ENCODE measurements around the gene SSBP3.

SSBP3 gene

GRCh38 chr1:54191525-54191924, 214.7 kb downstream of the SSBP3 start:
- DNase-seq (ENCODE audit: low read depth) = no peak
- Histone ChIP-seq H3K4me1 (ENCODE audit: control insufficient read depth, insufficient read depth, low read length) (no peaks in the 10 kb centered on the region), H3K9ac (ENCODE audit: low read length) (no peak overlapping the region), H3K9me3 (ENCODE audit: control insufficient read depth, low read length) (no peaks in the 10 kb centered on the region), H3K4me3 (ENCODE audit: low read length) (no peak overlapping the region), H3K36me3 (ENCODE audit: control insufficient read depth, insufficient read depth, low read length, severe bottlenecking) (peaks cover 8% of the 10 kb centered on the region), H3K27me3 (replicated peaks; ENCODE audit: control insufficient read depth, insufficient read depth, low read length) (no peaks in the 10 kb centered on the region)

GRCh38 chr1:54190526-54190925, 215.7 kb downstream of the SSBP3 start:
- Histone ChIP-seq H3K36me3 (ENCODE audit: control insufficient read depth, insufficient read depth, low read length, severe bottlenecking) (peaks cover 7% of the 10 kb centered on the region), H3K4me3 (ENCODE audit: low read length) (no peak overlapping the region), H3K9ac (ENCODE audit: low read length) (no peak overlapping the region), H3K4me1 (ENCODE audit: control insufficient read depth, insufficient read depth, low read length) (no peaks in the 10 kb centered on the region), H3K9me3 (ENCODE audit: control insufficient read depth, low read length) (no peaks in the 10 kb centered on the region), H3K27me3 (replicated peaks; ENCODE audit: control insufficient read depth, insufficient read depth, low read length) (no peaks in the 10 kb centered on the region)
- DNase-seq (ENCODE audit: low read depth) = no peak

GRCh38 chr1:54188291-54188690, 217.9 kb downstream of the SSBP3 start:
- H3K4me3 ChIP-seq (ENCODE audit: low read length) = no peak overlapping the region
- H3K9ac ChIP-seq (ENCODE audit: low read length) = no peak overlapping the region
- no peaks in the 10 kb centered on the region for H3K9me3 ChIP-seq (ENCODE audit: control insufficient read depth, low read length)
- H3K36me3 ChIP-seq (ENCODE audit: control insufficient read depth, insufficient read depth, low read length, severe bottlenecking) = no peaks in the 10 kb centered on the region
- no peaks in the 10 kb centered on the region for H3K27me3 ChIP-seq (replicated peaks; ENCODE audit: control insufficient read depth, insufficient read depth, low read length)
- no peaks in the 10 kb centered on the region for H3K4me1 ChIP-seq (ENCODE audit: control insufficient read depth, insufficient read depth, low read length)
- no peak for DNase-seq (ENCODE audit: low read depth)

GRCh38 chr1:54186056-54186455, 220.1 kb downstream of the SSBP3 start:
- H3K4me1 ChIP-seq (ENCODE audit: control insufficient read depth, insufficient read depth, low read length) = no peaks in the 10 kb centered on the region
- H3K27me3 ChIP-seq (replicated peaks; ENCODE audit: control insufficient read depth, insufficient read depth, low read length) = no peaks in the 10 kb centered on the region
- no peak overlapping the region for H3K4me3 ChIP-seq (ENCODE audit: low read length)
- H3K9me3 ChIP-seq (ENCODE audit: control insufficient read depth, low read length) = no peaks in the 10 kb centered on the region
- DNase-seq (ENCODE audit: low read depth) = no peak
- H3K36me3 ChIP-seq (ENCODE audit: control insufficient read depth, insufficient read depth, low read length, severe bottlenecking) = no peaks in the 10 kb centered on the region
- no peak overlapping the region for H3K9ac ChIP-seq (ENCODE audit: low read length)

GRCh38 chr1:54180701-54181360, 225.4 kb downstream of the SSBP3 start:
- Histone ChIP-seq H3K4me1 (ENCODE audit: control insufficient read depth, insufficient read depth, low read length) (no peaks in the 10 kb centered on the region), H3K9me3 (ENCODE audit: control insufficient read depth, low read length) (no peaks in the 10 kb centered on the region), H3K4me3 (ENCODE audit: low read length) (no peak overlapping the region), H3K9ac (ENCODE audit: low read length) (no peak overlapping the region), H3K36me3 (ENCODE audit: control insufficient read depth, insufficient read depth, low read length, severe bottlenecking) (no peaks in the 10 kb centered on the region), H3K27me3 (replicated peaks; ENCODE audit: control insufficient read depth, insufficient read depth, low read length) (no peaks in the 10 kb centered on the region)
- no peak for DNase-seq (ENCODE audit: low read depth)

GRCh38 chr1:54178296-54179070, 227.7 kb downstream of the SSBP3 start:
- no peak overlapping the region for H3K4me3 ChIP-seq (ENCODE audit: low read length)
- no peak overlapping the region for H3K9ac ChIP-seq (ENCODE audit: low read length)
- H3K9me3 ChIP-seq (ENCODE audit: control insufficient read depth, low read length) = no peaks in the 10 kb centered on the region
- DNase-seq (ENCODE audit: low read depth) = no peak
- H3K27me3 ChIP-seq (replicated peaks; ENCODE audit: control insufficient read depth, insufficient read depth, low read length) = no peaks in the 10 kb centered on the region
- no peaks in the 10 kb centered on the region for H3K36me3 ChIP-seq (ENCODE audit: control insufficient read depth, insufficient read depth, low read length, severe bottlenecking)
- H3K4me1 ChIP-seq (ENCODE audit: control insufficient read depth, insufficient read depth, low read length) = peaks cover 4% of the 10 kb centered on the region

GRCh38 chr1:54177726-54178125, 228.5 kb downstream of the SSBP3 start:
- no peaks in the 10 kb centered on the region for H3K36me3 ChIP-seq (ENCODE audit: control insufficient read depth, insufficient read depth, low read length, severe bottlenecking)
- no peak overlapping the region for H3K4me3 ChIP-seq (ENCODE audit: low read length)

GRCh38 chr1:54176621-54177327, 229.4 kb downstream of the SSBP3 start:
- no peaks in the 10 kb centered on the region for H3K9me3 ChIP-seq (ENCODE audit: control insufficient read depth, low read length)
- DNase-seq (ENCODE audit: low read depth) = no peak
- no peaks in the 10 kb centered on the region for H3K36me3 ChIP-seq (ENCODE audit: control insufficient read depth, insufficient read depth, low read length, severe bottlenecking)

More at GRCh38 chr1:54177726-54178125, 228.5 kb downstream of the SSBP3 start:
- no peak for DNase-seq (ENCODE audit: low read depth)
- no peaks in the 10 kb centered on the region for H3K27me3 ChIP-seq (replicated peaks; ENCODE audit: control insufficient read depth, insufficient read depth, low read length)
- no peaks in the 10 kb centered on the region for H3K9me3 ChIP-seq (ENCODE audit: control insufficient read depth, low read length)
- no peak overlapping the region for H3K9ac ChIP-seq (ENCODE audit: low read length)
- peaks cover 10% of the 10 kb centered on the region for H3K4me1 ChIP-seq (ENCODE audit: control insufficient read depth, insufficient read depth, low read length)

More at GRCh38 chr1:54176621-54177327, 229.4 kb downstream of the SSBP3 start:
- Histone ChIP-seq H3K9ac (ENCODE audit: low read length) (no peak overlapping the region), H3K4me3 (ENCODE audit: low read length) (no peak overlapping the region), H3K4me1 (ENCODE audit: control insufficient read depth, insufficient read depth, low read length) (peaks cover 14% of the 10 kb centered on the region), H3K27me3 (replicated peaks; ENCODE audit: control insufficient read depth, insufficient read depth, low read length) (no peaks in the 10 kb centered on the region)

Measured in adipocyte (in vitro differentiated cells).